SK-N-MC (cell line): Measurements from ENCODE around the gene PADI4.

Experiments used
- DNase-seq: peaks from one replicate; pipeline ENCODE4 v3.0.0-alpha.2; 2011; ENCODE audit warnings: low read depth, low spot score
- H3K27ac ChIP-seq: fragments of 200-600 bp; sonication (generic); 2 replicates; pipeline ENCODE4 v1.5.1; 2016; ENCODE audit warnings: mixed run types
- H3K36me3 ChIP-seq: fragments of 200-600 bp; sonication (generic); 2 replicates; pipeline ENCODE4 v1.6.1; 2017; ENCODE audit warnings: antibody characterized with exemption, low read length, mixed read lengths; ENCODE audit not compliant: insufficient read depth
- H3K4me3 ChIP-seq: fragments of 200-600 bp; sonication (generic); 2 replicates; pipeline ENCODE4 v1.5.1; 2016
- H3K9ac ChIP-seq: fragments of 200-600 bp; sonication (generic); 2 replicates; pipeline ENCODE4 v1.8.0; 2017; ENCODE audit warnings: mixed run types, mixed read lengths; ENCODE audit not compliant: insufficient read length
- H3K9me3 ChIP-seq: fragments of 200-600 bp; sonication (generic); 2 replicates; pipeline ENCODE4 v1.6.1; 2017; ENCODE audit warnings: low read depth, mild to moderate bottlenecking, antibody characterized with exemption, low read length, moderate library complexity, mixed read lengths
- EZH2 ChIP-seq: fragments of 200-600 bp; sonication (generic); IDR thresholded peaks from one replicate; pipeline ENCODE4 v1.6.1; 2017; ENCODE audit warnings: antibody characterized with exemption
- FOXP2 ChIP-seq: optimal IDR thresholded peaks from 2 replicates; pipeline ENCODE3; 2011; ENCODE audit warnings: mild to moderate bottlenecking, moderate library complexity; ENCODE audit not compliant: insufficient read depth; ENCODE audit errors: extremely low read length, control extremely low read depth
- POLR2AphosphoS5 ChIP-seq: IDR thresholded peaks from 2 replicates; pipeline ENCODE4 v1.6.1; 2012; ENCODE audit warnings: mild to moderate bottlenecking, low read depth, low read length, borderline replicate concordance

PADI4 gene

DNA sequence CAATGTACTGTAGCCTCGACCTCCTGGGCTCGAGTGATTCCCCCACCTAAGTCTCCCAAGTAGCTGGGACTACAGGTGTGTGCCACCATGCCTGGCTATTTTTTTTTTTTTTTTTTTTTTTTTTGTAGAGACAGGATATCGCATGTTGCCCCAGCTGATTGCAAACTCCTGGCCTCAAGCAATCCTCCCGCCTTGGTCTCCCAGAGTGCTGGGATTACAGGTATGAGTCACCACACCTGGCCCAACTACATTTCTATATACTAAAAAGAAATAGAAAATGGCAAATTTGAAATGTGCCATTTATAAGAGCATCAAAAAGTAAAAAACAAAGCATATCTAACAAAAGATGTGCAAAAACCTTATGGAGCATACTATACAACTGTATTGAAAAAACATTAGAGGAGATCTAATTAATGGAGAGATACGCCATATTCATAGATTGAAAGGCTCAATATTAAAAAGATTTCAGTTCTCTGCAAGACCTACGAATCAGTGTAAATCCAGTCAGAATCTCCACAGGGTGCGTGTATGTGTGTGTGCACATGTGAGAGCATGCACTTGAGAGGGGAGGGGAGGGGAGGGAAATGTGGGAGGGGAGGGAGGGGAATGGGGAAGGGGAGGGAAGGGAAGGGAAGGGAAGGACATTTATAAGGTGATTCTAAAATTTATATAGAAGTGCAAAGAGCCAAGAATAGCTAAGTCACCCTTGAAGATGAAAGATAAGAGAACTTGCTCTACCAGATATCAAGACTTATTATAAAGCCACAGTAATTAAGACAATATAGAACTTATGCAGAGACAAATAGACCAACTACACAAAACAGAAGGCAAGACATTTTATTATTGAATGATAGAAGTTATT, 15.5 kb upstream of the PADI4 start:
- no peaks in the 10 kb centered on the region for H3K36me3 ChIP-seq
- no peak overlapping the region for H3K4me3 ChIP-seq
- TF ChIP-seq FOXP2 (no peak), POLR2AphosphoS5 (no peak), EZH2 (no peak)
- DNase-seq = no peak
- no peak overlapping the region for H3K27ac ChIP-seq
- no peaks in the 10 kb centered on the region for H3K9me3 ChIP-seq
- no peak overlapping the region for H3K9ac ChIP-seq

DNA sequence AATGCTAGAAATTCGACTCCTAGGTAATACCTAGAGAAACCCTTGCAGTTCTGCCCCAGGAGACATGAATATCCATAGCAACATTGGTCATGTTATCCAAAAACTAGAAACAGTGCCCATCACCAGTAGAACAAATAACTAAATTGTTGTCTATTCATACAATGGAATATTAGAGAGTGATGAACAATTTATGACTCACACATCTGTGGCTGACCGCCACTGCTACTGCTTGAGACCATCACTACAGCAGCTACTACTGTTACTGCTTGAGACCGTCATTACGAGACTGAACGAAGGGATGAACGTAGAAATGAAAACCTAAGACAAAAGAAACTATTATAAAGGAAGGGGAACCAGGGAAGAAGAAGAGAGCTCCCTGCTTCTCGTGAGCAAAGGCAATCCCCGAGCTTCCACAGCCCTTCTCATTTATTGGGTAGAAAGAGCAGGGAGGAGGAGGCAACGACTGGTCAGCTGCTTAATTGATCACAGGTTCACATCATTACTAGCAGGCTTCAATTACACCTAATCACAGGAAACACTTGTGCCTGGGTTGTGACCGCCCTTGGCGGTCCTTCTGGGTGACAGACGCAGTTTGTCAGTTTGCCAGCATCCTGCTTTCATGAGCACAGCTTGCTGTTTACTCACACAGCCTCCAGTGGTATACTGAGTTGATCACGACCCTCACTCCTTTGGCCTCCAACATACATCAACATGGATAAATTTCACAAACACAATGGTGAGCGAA, 14.1 kb upstream of the PADI4 start:
- Histone ChIP-seq H3K9ac (no peak overlapping the region), H3K36me3 (no peaks in the 10 kb centered on the region), H3K9me3 (no peaks in the 10 kb centered on the region), H3K4me3 (no peak overlapping the region), H3K27ac (no peak overlapping the region; the same call in 1 of the 2 replicates)
- no peak for TF ChIP-seq POLR2AphosphoS5
- TF ChIP-seq EZH2 = no peak
- TF ChIP-seq FOXP2 = no peak
- DNase-seq = no peak

DNA sequence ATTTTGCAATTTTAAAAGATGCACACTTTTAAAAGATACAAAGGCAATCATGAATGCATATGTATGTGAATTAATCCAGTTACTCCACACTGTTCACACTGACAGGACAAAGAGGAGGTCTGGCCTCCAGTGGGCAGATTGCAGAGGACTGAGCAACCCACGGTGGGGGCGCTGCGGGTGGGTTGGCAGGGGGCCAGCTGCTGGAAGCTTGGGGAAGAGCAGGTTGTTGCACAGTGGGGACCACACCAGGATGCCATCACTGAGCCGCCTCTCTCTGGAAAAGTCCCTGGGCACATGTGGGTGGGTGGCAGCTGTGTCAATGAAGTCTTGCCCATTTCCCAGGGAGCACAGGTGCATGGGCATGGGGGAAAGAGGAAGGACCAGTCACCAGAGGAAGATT, 12.7 kb upstream of the PADI4 start:
- H3K4me3 ChIP-seq = no peak overlapping the region
- H3K9me3 ChIP-seq = no peaks in the 10 kb centered on the region
- no peak overlapping the region for H3K27ac ChIP-seq
- no peak overlapping the region for H3K9ac ChIP-seq
- DNase-seq = no peak
- no peak for TF ChIP-seq FOXP2
- TF ChIP-seq EZH2 = no peak
- no peak for TF ChIP-seq POLR2AphosphoS5
- no peaks in the 10 kb centered on the region for H3K36me3 ChIP-seq

DNA sequence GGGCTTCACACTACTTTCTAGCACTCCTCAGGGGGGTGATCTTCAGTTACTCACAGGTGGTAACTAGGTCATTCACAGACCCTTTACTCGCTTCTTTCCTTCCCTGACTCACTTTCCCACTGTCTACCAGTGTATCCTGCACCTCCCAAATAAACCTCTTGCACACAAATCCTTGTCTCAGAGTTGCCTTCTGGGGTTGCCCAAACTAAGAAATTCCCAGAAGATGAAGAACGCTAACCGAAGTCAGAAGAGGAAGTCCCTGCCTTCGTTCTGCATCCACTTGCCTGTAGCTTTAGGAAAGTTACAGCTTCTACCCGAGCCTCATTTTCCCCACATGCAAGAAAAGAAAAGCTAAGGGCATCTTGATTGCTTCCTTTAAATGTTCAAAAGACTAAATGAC, 11.9 kb upstream of the PADI4 start:
- TF ChIP-seq EZH2 (no peak), POLR2AphosphoS5 (no peak), FOXP2 (no peak)
- no peak for DNase-seq
- Histone ChIP-seq H3K27ac (no peak overlapping the region), H3K4me3 (no peak overlapping the region), H3K36me3 (no peaks in the 10 kb centered on the region), H3K9me3 (no peaks in the 10 kb centered on the region), H3K9ac (no peak overlapping the region)

DNA sequence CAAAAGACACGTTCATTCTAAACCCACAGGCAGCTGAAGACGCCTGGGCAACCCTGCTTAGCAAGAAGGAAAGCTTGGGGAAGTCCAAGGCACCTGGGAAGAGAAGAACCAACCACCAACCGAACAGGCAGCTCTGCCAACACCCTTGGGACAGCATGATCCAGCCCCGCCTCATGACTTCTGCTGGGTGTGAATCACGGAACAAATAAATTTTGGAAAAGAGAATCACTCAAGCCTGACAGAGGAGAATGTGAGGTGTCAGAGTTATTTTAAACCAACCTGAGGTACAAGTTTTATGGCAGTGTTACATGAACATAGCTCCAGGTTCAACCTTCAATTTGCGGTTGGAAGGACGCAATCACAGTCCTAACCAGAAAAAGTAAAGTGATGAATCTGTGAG, 10.0 kb upstream of the PADI4 start:
- Histone ChIP-seq H3K9ac (no peak overlapping the region), H3K36me3 (no peaks in the 10 kb centered on the region), H3K27ac (no peak overlapping the region), H3K4me3 (no peak overlapping the region), H3K9me3 (no peaks in the 10 kb centered on the region)
- TF ChIP-seq POLR2AphosphoS5 = no peak
- no peak for TF ChIP-seq EZH2
- no peak for TF ChIP-seq FOXP2
- no peak for DNase-seq

DNA sequence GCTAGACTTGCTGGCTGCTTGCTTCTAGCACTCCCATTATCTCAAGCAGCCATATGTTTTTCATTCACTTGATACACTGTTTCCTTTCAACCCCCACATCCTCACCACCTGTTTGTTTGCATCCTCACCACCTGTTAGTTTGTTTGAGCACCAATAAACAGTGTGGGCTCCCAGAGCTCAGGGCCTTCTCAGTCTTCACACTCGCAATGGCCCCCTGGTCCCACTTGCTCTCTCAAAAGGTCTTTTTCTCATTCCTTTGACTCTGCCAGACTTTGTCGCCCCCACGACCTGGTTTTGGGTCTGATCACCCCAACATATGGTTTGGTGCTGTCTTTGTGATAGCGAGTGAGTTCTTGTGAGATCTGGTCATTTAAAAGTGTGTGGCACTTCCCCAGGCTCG, 6.2 kb upstream of the PADI4 start:
- DNase-seq = no peak
- Histone ChIP-seq H3K9ac (no peak overlapping the region), H3K36me3 (no peaks in the 10 kb centered on the region), H3K27ac (no peak overlapping the region), H3K4me3 (no peak overlapping the region), H3K9me3 (no peaks in the 10 kb centered on the region)
- TF ChIP-seq EZH2 (no peak), FOXP2 (no peak), POLR2AphosphoS5 (no peak)

DNA sequence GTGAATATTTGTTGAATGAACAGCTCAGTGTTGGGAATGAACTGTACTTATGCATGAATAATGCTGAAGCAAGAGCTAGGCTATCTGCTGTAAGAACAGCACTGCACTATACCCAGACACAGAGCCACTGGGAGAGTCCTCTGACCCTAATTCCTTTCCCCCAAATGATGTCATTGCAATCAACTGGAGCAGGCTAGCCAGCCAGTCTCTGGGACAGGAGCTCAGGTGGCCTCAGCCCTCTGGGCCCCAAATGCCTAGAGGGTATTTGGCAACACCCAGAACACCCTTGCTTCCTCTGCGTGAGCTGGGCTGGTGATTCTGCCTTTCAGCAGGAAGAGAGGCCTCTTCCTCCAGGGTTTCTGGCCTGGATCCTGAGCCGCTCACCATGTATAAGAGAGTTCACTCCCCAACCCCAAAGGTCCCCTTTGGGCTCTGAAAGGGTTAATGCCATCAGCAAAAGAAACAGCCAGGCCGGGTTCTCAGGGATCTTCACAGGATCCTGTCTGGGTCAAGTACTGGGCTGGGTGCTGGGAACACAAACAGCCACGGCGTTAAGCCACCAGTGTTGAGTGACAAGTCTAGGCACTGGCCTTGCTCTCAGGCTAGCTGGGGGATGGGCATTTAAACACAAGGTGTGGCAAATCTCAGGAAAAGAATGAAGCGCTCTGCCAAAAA, 3.7 kb upstream of the PADI4 start:
- no peaks in the 10 kb centered on the region for H3K9me3 ChIP-seq
- DNase-seq = no peak
- no peaks in the 10 kb centered on the region for H3K36me3 ChIP-seq
- H3K9ac ChIP-seq = no peak overlapping the region
- no peak for TF ChIP-seq POLR2AphosphoS5
- TF ChIP-seq FOXP2 = no peak
- no peak for TF ChIP-seq EZH2
- H3K27ac ChIP-seq = no peak overlapping the region
- no peak overlapping the region for H3K4me3 ChIP-seq

DNA sequence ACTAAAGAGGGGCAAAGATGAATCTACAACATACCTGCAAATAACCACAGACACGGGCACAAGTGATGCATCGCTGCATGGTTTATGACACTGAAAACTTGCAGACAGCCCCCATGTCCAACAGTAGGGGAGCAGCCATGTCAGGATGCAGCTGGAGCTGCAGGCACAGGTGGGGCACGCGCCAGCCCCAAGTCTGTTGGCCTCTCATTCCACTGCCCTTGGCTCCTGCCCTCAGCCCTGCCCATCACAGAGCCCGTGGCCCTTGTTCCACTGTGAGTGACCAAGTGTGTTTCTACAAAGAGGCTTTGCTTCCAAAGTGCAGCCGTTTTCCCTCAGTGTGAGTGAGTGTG, 3.2 kb upstream of the PADI4 start:
- TF ChIP-seq POLR2AphosphoS5 (no peak), EZH2 (no peak), FOXP2 (no peak)
- Histone ChIP-seq H3K27ac (no peak overlapping the region), H3K36me3 (no peaks in the 10 kb centered on the region), H3K9ac (no peak overlapping the region), H3K9me3 (no peaks in the 10 kb centered on the region), H3K4me3 (no peak overlapping the region)
- no peak for DNase-seq
